Dermis blood vessel endothelial cell (primary cell): Measurements from ENCODE around the gene OPRM1. TPM values are rescaled to one million over a fixed set of nuclear protein-coding genes. Genes with fewer than 3 reads are reported as not detected.
A peak's percentile ranks its signal among the peaks of the same experiment; 100 is the strongest.
"Not testable (repeated sequence)": the region's sequence is repeated elsewhere in the genome, so short reads cannot be mapped to it uniquely, and the experiment has no call there.

Experiments
- DNase-seq: peaks from one replicate; pipeline ENCODE4 v3.0.0; 2010
- total RNA-seq: library from RNA; depleted of rRNA; stranded (reverse); fragments of >200 nt; gene quantifications from 2 replicates; pipeline ENCODE4 v1.2.3, GENCODE V29; 2014

Gene OPRM1
- total RNA-seq = not detected in 2 replicates

DNA sequence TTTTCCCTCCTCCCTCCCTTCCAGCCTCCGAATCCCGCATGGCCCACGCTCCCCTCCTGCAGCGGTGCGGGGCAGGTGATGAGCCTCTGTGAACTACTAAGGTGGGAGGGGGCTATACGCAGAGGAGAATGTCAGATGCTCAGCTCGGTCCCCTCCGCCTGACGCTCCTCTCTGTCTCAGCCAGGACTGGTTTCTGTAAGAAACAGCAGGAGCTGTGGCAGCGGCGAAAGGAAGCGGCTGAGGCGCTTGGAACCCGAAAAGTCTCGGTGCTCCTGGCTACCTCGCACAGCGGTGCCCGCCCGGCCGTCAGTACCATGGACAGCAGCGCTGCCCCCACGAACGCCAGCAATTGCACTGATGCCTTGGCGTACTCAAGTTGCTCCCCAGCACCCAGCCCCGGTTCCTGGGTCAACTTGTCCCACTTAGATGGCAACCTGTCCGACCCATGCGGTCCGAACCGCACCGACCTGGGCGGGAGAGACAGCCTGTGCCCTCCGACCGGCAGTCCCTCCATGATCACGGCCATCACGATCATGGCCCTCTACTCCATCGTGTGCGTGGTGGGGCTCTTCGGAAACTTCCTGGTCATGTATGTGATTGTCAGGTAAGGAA is at the start of gene OPRM1:
Gene OPRM1 (plus strand): TSS at position 10 of the 612 bp plus-strand sequence. CDS start 305 bp downstream, at position 315.
- peak; percentile 46 for DNase-seq

DNA sequence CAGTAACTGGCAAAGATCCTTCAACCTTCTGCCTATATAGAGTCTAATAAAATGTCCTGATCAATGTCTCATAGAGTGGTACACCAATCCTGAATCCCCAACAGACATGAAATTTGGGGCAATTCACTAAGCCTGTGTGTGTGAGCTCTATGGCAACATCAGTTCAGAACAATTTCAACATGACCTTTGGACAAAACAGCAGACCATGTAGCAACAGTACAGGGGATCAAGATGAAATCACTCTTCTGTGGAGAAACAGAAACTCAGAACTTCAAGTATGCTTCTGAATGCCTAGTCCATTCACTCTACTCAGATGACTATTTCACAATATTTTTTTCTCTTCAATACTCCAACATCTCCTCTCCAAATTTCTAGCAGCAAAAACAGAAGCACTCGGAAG is 49.1 kb upstream of the OPRM1 start:
- no peak for DNase-seq

GRCh38 chr6:153994004-153994403 is 45.0 kb upstream of the OPRM1 start:
- no peak for DNase-seq

DNA sequence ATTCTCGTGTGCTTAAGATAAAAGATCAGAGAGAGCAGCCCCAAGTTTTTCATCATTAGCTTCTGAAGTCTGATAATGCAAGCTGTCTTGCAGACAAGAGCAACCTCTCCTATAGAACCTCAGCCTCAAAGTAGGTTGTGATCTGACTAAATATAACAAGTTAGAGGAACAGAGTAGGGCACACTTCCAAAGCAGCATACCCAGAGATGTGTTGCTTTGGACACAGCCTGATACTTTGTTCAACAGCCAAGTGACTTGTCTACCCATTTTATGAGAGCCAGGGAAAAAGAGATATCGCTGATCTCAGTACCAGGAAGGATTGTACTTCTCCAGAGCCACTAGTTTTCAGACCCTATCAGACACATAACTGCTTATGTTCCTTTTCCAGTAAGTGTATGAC is 44.2 kb upstream of the OPRM1 start:
- no peak for DNase-seq

GRCh38 chr6:153997221-153997620 is 41.8 kb upstream of the OPRM1 start:
- no peak for DNase-seq

DNA sequence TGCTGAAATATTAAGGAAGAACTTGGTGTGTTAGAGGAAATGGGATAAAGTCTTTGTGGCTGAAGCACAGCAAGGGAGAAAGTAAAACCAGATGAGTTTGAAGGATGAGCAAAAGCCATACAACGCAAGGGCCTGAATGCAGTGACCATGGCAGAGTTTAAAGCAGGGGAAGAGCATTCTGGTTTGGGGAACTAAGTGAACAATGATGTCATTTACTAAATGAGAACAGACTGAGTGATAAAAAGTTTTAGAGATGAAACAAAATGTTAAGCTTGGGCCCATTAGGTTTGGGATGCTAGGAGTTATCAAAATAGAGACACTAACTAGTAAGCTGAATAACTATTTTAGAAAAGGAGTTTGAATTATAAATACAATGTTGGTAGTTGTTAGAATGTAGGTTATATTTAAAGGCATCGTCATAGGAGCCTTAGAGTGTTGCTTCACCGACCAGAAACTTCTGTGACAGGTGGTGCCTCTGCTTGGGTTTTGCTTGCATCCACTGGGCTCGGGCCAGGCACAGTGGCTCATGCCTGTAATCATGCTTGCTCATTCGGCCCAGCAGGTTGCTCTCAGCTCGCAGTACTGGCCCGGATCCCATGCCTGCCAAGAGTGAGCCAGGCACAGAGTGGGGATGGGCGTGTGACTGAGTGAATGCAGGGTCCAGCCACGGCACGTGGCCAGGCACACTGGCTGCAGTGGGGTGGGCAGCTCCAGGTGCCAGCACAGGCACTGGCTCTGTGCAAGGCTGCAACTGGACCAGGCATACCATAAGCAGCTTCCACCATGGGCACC is 37.4 kb upstream of the OPRM1 start:
- DNase-seq = no peak

- no peak for DNase-seq
These were observed 36.1 kb upstream of the OPRM1 start for GRCh38 chr6:154002894-154003293.

GRCh38 chr6:154010371-154010770 is 28.7 kb upstream of the OPRM1 start:
- DNase-seq = no peak

- DNase-seq = no peak
These were observed 26.2 kb upstream of the OPRM1 start for GRCh38 chr6:154012852-154013251.

- no peak for DNase-seq
These were observed 21.3 kb upstream of the OPRM1 start for GRCh38 chr6:154017786-154018185.

GRCh38 chr6:154030646-154031045 is 8.4 kb upstream of the OPRM1 start:
- no peak for DNase-seq

DNA sequence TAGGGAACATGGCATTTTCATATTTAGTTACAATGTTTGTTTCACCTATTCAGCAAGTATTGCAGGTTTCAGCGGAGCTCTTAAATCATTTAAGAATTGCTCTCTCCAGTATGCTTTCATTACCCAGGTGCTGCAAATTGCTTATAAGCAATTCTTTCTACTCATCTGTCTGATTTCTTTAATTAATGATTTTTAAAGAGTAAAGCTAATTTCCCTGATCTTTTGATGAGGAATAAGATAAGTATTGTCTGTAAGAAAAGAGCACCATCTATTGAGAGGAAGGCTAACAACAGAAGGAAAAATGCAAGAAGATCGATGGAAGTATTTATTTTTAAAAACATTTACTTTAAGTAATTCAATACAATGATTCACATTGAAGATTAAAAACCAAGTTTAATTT is 2.0 kb downstream of the OPRM1 start:
- DNase-seq = no peak

DNA sequence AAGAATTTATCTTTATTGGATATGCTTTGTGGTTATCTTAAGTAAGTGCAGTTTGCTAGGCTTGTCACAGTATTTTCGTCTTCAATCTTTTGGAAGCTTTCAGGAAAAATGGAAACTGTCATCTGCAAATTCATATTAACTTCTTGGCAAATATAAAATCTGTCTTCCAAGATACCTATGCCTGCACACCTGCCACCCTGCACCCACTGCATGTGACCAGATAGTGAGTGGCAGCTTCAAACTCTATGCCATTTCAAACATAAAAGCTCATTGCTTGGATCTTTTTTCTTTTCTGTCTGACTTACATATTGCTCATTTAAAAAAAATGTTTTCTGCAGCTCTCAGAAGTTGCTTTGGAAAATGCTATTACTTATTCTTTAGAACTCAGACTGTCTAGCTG is 14.1 kb downstream of the OPRM1 start:
- no peak for DNase-seq

DNA sequence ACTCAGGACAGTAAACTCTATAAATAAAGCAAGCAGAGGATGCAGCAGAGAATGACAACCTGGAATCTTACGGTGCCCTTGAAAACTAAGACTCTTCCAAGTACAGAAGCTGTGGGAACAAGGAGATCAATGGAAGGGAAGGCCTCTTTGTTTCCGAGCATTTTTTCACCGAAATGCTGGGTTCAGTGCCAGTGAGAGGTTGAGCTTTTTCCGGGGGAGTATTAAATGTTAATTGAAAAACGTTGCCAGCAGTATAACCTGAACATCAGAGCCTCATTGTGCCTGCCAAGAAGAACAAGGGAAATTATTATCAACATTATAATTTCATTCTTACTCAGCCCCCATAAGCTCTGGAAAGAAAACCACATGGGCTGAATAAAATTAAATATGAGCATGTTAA is 17.5 kb downstream of the OPRM1 start:
- DNase-seq = no peak

DNA sequence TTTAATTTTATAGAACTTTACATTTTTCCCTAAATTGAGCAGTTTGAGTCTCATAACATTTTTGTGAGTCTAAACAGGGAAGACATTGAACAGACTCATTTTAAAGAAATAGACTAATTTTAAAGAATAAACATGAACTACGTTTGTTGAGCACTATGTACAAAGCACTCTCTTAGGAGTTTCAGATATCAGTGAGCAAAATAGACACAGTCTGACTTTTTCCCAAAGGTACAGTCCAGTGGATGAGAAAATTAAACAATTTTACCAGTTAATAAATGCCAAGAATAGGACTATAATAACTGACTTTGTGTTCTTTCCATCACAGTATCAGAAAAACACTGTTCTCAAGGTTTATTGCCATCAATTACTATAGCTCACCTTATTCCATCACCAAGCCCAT is 18.1 kb downstream of the OPRM1 start:
- no peak for DNase-seq

GRCh38 chr6:154058963-154059680 is 20.1 kb downstream of the OPRM1 start:
- no peak for DNase-seq

DNA sequence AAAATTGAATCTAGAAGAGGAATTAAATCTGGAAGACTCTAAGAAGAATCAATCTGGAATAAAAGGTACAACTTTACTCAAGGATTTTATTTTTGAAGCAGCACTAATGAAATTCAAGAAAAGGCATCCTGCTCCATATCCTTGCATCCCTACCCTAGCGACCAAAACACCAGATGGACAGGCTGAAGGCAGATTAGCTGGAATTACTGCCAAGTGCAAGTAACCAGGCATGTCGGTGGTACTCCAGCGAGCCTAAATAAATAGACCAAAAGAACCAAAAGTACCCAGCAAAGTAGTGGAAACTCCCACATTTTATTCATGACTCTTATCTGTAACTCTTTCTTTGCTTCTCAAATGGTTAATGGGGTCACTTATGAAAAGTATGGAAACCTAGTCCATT is 21.0 kb downstream of the OPRM1 start:
- DNase-seq = no peak

DNA sequence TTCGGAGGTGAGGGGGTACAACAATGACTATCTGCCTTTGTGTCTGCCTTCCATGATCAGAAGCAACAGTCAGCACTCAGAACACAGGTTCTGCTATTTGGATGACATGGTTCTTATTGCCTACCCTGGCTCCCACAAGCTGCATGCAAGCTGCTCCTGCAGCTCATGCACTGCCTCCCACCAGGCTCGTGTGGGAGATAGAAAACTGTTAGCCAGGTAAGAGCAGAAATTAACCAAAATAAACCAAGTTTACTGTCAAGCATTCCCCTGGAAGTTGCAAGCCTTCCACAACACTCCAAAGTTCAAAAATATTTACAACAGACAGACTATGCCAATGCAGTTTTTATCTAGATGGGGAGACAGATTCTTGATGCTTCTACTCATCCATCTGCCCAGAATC is 31.0 kb downstream of the OPRM1 start:
- no peak for DNase-seq

GRCh38 chr6:154070657-154071056 is 31.6 kb downstream of the OPRM1 start:
- no peak for DNase-seq

- DNase-seq = no peak
These were observed 32.2 kb downstream of the OPRM1 start for GRCh38 chr6:154071236-154071635.

DNA sequence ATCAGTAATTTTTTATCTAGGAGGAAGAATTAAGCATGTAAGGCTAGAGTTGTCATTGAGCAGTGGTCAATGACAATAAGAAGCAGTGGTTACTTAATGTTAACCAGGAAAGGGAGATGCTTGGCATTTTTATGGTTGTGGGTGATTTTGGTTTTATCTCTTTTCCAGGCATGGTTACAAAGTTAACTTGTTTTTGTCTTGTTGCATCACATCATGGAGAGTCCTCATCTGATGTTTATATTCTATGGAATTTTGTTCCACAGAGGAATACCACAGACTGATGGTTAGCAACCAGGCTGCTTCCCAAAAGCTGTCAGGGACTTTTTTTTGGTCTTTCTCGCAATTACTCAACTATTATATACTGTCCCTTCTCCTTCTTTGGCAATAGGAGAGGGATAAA is 32.7 kb downstream of the OPRM1 start:
- no peak for DNase-seq

DNA sequence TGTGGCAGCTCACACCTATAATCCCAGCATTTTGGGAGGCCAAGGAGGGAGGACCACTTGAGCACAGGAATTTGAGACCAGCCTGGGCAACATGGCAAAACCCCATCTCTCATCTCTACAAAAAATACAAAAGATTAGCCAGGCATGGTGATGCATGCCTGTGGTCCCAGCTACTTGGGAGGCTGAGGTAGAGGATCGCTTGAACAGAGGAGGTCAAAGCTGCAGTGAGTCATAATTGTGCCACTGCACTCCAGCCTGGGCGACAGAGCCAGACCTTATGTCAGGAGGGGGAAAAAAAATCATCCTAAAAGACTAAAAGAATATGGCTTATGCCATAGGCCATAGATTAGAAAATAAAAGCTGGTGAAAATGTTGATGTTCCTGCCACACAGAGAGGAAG is 39.6 kb downstream of the OPRM1 start:
- DNase-seq = not testable (repeated sequence)

DNA sequence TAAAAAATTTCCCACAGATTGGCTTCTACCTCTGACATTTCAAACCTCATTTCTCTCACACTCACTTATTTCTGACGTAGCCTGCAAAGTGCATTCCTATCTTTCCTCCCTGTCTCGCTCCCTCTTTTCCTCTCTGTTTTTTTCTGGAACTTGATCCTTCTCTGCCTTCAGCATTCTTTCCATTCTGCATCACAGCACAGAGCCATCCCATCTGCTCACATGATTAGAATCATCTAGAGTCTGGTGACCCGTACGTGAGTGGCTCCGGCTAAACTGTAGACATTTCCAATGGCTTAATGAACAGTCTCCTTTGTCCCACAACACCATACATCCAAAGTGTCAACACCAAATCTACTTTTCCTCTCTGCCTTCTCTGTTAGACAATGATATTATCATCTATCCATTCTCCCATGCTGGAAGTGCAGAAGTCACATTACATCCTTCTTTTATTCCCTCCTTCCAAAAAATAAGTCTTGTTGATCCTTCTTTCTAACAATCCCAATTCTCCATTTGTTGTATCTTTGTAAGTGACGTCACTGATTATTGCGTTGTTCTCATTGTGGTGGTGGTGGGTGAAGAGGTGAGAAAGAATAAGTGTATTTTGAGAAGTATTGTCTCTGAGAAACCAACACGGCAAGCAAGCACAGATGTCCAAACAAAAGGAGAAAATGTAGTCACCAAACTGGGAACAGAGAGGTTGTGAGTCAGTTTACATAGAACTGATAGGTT is 41.6 kb downstream of the OPRM1 start:
- DNase-seq = no peak
